Stimulated activated naive CD8-positive, alpha-beta T cell treated with anti-CD3 and anti-CD28 coated beads, Interleukin-15, Interleukin-2, amounts not matched to agents 100 U/mL and 50 U/mL, for 24 hours (primary cell): ENCODE measurements around the gene SPATA31C2.
"Not testable (repeated sequence)": the region's sequence is repeated elsewhere in the genome, so short reads cannot be mapped to it uniquely, and the experiment has no call there.

Experiments
- ATAC-seq: fragments of 150-1000 bp; cut with Tn5 transposase; one replicate; pipeline ENCODE4 v1.10.0; 2021
- DNase-seq: peaks from one replicate; pipeline ENCODE4 v3.0.0; 2021

The SPATA31C2 gene

DNA sequence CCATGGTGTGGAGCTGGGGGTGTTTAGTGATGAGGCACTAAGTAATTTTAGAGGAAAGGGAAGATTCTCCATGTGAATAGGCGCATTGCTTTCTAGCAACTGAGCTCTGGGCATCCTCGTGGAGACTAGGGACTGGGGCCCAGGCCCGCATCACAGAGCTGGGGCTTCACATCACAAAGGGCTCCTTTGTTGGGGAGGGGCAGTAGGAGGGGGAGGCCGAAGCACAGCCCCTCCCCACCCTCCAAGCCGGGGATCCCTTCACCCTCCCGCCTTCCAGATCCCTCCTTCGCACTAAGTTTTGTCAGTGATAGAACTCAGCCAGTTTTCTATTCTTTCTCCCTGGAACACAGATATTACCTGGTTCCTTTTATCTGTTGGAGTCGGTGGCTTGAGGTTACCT is at the start of gene SPATA31C2:
Gene SPATA31C2 (minus strand): TSS at position 101 of the 400 bp plus-strand sequence. CDS start 29 bp downstream, at position 72.
- not testable (repeated sequence) for DNase-seq, ATAC-seq

DNA sequence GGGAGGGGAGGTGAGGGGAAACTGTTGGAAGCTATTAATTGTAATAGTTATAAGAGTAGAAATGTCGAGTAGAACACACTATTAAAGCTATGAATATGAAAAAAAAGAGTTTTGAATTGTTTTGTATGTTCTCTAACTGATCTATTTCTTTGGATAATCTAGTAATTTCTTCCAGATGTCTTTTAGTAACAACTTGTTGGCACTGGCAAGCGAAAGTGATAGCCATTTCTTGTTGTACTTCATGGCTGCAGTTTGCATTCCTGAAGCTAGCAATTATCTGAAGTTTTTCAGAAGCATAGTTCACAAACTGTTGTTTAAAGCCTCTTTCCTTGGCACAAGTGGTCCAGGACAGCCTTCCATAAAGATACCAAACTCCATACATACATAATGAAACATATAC is 49.4 kb upstream of the SPATA31C2 start:
- no peak for DNase-seq

DNA sequence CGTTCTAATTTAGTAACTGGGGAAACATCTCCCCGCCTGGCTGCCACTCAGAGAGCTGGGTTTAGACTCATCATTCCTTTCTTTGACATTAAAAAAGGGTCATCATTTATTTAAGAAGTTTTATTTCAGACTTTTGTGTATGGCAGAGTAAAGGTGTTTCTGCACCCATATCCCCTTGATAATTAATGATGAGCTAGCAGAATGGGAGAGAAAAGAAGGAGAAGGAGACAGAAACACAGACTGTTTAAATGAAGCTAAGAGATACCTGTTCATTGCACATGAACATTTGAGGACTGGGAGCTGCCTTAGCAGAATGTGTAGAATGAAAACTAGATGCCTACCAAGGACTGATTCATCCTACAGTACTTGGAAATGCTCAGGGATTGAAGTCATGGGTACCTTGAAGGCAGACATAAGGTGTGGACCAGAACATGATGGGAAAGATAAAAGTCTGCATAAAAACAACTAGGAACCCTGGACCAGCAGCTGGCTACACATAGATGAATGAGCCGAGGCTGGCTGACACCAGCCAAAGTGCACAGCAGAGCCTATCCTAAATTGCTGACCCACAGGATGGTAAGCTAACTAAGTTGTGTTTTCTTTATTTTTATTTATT is 48.3 kb upstream of the SPATA31C2 start:
- DNase-seq, result no peak
- ATAC-seq, result no peak

More for the DNA sequence above, 49.4 kb upstream of the SPATA31C2 start:
- no peak for ATAC-seq

DNA sequence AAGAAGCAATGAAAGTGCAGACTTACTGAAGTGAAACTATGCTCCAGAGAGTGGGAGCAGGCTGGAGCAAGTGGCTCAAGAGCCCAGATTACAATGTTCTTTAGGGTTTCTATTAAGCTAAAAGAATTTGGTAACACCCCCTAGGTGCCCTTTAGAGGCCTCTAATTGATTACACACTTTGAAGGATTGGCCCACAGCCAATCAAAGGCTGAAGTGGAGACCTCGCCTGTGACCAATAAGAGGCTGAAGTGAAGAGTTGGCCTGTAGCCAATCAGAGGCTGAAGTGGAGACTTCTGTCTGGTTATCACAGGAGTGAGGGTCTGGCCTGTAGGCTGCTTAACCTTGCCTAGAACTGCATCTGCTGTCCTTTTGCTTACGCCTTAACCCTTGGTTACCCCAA is 46.7 kb upstream of the SPATA31C2 start:
- DNase-seq, result no peak
- ATAC-seq, result no peak

DNA sequence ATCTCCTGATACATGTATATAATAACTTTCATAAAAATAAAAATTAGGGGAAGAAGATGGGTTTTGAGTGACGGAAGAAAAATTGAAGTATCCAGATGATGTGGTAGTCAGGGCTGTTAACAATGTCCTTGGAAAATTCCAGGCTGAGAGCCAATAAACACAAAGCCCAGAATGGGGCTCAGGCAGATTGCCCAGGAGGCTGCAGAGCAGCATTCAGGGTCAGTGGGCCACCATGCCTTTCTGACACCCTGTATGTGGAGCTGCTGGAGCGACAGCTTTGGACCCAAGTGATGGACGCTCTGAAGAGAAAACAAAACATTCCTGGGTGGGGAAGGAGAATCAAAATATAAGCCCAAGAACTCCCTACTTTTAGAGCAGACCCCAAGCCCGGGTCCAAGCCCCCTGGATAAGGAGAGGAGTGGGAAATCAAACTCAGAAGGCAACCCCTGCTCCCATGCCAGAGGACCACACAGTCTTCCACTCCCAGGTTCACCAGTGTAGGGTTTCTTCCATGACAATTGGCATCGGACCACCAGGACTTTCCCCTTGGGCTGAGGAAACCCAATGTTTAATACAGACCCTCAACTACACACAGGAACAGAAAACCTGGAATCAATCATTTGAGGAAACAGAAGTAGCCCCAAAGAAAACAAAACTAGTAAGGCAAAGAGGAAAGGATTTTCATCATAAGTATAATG is 45.7 kb upstream of the SPATA31C2 start:
- ATAC-seq (no peak), DNase-seq (no peak)

DNA sequence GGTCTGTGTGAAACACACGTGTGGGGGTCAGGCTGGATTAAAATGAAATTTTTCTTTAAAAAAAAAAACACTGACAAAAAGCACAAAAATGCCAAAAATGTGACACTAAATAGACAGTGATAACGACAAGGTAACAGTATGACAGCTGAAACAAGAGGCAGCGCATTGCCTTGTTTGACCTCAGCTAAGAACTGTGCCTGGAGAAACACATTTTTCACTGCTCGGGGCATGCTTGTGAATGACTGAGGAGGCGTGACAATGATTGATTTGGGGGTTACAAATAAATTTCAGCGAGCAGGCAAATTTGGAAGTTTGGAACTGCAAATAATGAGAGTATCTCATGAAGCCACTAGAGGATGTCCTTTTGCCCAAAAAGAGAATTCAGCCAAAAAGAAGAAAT is 44.2 kb upstream of the SPATA31C2 start:
- DNase-seq, result no peak
- no peak for ATAC-seq

DNA sequence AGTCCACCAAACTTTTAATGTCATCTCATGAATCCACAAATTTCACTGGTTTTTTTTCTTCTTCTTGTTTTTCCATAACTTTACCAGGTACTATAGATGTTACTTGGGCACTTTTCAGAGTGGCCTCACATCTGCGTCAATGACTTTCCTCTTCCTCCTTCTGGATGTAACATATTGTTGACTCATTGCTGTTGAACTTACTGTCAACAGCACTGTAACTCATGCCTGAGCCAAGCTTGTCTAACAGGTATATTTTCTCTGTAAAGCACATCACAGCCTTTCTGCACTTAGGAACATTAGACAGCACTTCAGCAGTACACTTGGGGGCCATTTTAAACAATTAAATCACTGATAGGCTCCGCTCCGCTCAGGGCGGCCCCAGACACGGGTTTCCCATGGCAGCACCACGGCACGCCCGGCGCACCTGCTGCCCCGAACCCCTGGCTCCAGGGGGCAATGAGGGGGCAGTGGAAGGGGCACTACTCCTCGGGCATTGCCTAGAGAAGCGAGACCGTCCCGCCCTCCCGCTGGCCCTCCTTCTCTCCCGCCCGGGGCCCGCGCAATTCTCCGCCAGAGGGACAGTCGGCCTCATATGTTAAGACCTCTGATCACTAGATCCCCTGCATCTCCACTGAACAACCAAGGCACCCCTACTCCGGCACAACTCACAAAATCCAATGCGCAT is 41.9 kb upstream of the SPATA31C2 start:
- DNase-seq (no peak), ATAC-seq (no peak)

DNA sequence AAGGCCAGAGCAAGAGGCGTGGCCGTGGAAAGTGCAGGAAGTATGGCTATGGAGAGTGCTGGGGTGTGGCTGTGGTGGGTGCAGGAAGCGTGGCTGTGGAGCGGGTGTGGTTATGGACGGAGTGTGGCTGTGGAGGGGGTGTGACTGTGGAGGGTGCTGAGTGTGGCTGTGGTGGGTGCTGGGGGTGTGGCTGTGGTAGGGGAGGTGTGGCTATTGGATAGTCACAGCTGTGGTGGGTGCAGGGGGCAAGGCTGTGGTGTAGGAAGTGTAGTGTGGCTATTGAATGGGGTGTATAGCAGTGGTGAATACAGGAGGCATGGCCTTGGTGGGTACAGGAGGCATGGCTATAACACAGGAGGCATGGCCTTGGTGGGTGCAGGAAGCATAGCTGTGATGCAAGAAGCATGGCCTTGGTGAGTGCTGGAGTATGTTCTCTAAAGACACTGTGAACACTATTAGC is 40.8 kb upstream of the SPATA31C2 start:
- peak; percentile 65 for ATAC-seq
- peak; percentile 25 for DNase-seq

DNA sequence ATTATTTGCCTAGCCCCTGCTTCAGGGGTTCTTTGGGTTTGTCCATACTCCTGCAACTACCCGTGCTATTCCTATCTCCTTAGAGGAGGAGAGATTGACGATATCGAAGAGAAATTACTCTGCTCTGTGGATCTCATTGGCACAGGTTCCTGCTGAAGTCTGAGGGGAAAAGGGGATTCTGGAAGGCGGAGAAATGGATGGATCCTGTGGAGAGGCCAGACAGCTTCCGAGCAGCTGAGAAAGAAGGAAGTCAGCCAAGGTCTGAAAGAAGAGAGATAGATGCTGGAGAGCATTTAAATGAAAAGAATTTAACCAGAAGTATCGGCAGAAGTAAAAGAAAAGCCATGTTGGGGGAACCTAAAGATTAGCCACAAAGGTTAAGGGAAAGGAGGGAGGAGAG is 40.4 kb upstream of the SPATA31C2 start:
- no peak for ATAC-seq

DNA sequence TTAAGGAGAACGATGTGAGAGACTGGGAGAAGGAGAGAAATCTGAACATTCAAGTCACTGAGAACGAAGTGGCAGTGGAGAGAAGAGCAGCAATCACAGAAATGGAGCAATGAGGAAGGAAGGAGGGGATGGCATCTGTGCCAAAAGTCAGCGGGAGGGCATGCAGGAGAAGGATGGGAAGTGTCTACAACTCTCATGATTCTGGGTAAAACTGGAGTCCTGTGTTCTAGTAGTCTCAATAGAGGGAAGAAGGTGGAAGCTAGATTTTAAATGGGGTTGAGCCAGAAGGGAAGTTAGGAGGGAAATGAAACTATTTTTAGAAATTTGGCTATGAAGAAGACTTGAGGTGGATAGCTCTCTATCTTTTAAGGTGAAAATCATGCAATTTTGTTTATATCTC is 39.1 kb upstream of the SPATA31C2 start:
- ATAC-seq, result no peak
- no peak for DNase-seq

More for the DNA sequence above, 40.4 kb upstream of the SPATA31C2 start:
- DNase-seq, result no peak

DNA sequence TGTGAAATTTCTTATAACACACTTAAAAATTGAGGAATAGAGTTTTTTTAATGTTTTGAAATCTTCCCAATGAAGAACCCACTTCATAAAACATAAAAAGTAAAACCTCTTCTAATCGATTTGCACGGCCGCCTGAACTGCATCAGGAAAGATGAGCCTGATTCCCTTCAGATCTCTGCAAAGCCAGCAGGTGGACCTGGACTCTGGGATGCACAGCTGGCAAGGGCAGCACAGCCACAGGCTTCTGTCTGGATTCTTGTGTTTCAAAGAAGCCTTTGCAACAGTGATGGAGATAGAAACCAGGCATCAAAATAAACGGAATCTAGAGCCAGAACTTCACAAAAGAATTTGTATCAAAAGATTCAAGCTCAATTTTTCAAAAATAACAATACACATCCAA is 36.0 kb upstream of the SPATA31C2 start:
- DNase-seq (no peak), ATAC-seq (no peak)

DNA sequence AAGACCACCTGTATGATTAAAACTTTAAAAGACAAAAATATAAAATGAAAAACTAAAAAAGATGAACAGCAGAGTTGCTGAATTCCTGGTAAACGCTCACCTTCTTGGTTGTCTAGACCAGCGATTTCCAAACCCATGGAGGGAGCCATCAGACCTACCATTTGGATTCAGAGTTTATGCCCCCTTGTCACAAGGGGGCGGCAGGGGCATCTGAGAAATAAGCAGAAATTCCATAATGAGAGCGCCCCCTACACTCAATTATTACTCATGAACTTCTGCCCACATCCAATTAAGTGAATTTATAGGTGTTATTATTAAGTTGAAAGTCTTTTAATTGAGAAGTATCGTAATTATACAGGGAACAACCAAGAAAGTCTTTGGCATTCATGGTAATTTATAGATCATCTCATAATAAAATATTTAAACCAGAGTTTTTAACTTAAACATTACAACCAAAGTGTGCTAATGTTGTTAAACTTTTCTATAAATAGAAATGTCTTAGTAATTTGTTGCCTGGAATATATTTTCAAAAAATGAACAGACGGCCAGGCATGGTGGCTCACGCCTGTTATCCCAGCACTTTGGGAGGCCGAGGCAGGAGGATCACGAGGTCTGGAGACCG is 35.2 kb upstream of the SPATA31C2 start:
- ATAC-seq (no peak), DNase-seq (peak; percentile 59)

DNA sequence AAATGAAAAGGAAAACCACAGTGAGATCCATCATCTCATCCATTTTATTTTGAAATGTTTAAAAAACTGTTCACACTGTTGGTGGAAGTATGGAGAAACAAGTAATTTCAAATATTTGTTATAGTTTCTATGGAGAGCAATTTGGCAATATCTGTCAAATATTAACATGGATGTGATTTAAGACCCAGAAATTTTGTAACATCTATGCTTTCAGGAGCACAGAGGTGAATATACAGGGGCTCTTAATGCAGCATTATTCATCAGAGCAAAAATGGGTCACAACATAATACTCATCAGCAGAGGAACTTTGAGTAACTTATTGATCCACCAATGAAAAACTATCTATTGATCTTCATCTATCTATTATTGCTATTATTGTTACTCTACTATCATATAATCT is 31.4 kb upstream of the SPATA31C2 start:
- DNase-seq, result no peak
- ATAC-seq, result no peak

DNA sequence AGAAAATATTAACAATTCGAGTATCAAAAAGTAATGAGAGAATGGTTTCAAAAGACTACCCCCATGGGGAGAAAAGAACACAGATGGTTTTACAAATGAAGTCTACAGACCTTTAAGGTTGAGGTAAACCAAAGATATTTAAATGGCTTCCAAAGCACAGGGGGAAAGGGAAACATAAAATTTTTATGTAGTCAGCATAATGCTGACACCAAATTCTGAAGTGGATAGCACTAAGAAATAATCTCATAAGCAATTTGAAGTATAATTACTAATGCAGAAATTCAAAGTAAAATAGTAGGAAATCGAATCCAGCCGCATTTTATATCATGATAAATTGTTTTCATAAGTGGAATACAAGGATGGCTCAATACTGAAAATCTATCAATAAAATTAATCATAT is 30.3 kb upstream of the SPATA31C2 start:
- no peak for ATAC-seq

DNA sequence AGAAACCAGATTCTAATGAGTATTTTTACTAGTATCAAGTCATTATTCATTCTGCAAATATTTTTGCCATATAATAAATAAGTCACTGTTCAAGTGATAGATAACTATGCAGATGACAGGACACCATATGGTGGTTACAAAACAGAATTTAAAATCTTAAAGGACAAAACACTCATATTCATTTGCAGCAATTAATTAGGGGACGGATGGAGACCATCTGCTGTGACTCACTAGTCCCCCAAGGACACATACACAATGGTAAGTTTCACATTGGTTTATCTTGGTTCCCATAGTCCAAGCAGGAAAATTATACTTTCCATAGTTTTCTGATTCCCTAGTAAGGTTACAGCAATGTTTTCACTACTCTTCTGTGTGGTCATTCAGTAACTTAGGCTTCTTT is 28.4 kb upstream of the SPATA31C2 start:
- DNase-seq, result no peak
- ATAC-seq, result no peak

More for the DNA sequence above, 30.3 kb upstream of the SPATA31C2 start:
- no peak for DNase-seq

DNA sequence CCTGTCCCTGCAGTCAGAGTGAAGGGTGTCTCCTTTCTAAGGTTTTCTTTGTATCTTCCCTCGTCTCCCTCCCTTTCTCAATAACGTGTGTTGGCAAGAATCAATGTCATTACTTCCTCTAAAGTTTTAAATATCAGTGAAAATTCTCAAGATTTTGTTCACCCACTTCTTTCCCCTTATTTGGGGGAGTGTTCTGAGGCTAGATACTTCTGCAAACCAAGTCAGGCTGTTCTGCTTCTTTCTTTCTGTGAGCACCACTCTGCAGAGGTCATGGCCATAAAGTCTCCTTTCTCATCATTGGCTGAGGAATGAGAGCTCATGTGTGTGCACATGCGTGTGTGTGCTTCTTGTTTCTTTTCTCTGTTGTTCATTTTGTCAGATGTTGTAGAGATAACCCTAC is 26.6 kb upstream of the SPATA31C2 start:
- DNase-seq (no peak), ATAC-seq (no peak)

DNA sequence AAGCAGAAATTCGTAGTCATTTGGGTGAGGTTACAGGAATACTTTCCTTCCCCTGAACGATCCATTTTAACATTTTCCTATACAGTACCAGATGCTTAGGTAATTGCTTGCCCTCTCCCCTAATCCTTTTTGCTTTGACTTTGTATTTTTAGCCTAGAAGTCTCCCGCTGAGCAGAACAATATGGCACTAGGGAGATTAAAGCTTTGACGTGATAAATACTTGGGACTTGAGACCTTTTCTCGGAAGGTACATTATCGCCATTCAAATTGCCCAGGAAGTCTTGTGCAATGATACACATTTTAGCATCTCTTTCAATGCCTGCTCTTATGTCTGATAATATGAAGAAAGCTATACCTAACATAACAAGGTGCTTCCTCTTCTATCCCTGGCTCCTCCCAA is 22.9 kb upstream of the SPATA31C2 start:
- no peak for ATAC-seq
- no peak for DNase-seq

DNA sequence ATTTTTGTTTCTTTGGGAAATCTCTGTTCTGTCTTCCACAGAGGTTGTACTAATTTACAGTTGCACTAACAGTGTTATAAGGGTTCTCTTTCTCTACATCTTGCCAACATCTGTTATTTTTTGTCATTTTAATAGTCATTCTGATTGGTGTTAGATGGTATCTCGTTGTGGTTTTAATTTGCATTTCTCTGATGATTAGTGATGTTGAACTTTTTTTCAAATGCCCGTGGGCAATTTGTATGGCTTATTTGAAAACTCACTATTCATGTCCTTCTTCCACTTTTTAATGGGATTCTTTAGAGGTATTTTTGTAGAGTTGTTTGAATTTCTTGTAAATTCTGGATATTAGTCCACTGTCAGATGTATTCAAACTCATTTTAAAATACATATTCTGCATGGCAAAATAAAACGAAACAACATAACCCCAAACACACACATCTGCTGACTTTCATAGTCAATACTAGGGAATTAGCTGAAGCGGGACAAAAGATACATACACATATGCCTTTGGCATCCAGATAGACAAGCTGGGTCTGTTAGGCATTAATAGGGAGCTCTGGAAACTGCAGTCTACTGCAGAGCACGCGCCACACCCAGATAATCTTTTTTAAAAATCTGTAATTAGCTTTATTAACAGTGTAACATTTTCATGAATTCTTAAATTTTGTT is 5.8 kb upstream of the SPATA31C2 start:
- ATAC-seq (no peak), DNase-seq (no peak)

DNA sequence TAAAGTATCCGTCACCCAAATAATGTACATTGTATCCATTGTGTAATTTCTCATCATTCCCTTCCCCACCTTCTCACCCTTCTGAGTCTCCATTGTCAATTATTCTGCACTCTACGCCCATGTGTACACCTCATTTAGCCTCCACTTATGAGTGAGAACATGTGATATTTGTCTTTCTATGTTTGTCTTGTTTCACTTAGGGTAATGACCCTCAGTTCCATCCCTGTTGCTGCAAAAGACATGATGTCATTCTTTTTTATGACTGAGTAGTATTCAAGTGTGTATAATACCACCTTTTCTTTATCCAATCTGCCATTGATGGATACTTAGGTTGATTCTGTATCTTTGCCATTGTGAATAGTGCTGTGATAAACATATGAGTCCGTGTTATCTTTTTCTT is 4.9 kb upstream of the SPATA31C2 start:
- DNase-seq (no peak), ATAC-seq (no peak)

DNA sequence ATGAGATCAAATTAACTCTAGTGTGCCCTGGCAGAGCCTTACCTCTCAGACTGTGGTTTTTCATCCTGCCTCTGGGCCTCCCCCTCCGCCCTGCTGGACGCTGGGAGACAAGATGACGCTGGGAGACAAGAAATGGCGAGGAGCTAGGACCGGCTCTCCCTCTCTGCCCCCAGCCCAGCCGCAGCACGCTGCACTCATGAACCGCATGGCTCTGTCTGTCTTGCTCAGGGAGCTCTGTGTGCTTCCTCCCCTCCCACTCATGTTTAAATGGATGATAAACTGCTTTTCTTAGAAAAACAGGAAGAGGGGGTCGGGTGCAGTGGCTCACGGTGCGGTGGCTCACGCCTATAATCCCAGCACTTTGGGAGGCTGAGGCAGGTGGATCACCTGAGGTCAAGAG is 4.7 kb downstream of the SPATA31C2 start:
- peak; percentile 5 for DNase-seq
- not testable (repeated sequence) for ATAC-seq

DNA sequence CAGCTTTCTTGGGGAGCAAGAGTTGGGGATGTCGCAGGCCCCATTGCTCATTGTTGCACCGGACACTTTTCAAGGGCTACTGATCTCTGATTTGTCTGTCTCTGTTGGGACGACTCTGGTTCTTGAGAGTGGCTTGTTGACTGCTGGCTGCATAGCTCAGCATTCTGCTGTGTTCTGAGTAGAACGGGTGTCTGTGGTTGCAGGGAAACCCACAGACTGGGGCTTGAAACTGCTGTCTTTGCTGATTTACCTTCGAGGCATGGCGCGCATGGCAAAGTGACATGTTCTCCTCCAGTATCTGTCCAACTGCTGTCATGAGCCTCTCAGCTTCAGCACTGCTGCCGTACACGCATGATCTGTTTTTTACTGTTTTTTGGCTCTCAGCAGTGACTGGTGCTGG is 8.7 kb downstream of the SPATA31C2 start:
- not testable (repeated sequence) for DNase-seq, ATAC-seq

DNA sequence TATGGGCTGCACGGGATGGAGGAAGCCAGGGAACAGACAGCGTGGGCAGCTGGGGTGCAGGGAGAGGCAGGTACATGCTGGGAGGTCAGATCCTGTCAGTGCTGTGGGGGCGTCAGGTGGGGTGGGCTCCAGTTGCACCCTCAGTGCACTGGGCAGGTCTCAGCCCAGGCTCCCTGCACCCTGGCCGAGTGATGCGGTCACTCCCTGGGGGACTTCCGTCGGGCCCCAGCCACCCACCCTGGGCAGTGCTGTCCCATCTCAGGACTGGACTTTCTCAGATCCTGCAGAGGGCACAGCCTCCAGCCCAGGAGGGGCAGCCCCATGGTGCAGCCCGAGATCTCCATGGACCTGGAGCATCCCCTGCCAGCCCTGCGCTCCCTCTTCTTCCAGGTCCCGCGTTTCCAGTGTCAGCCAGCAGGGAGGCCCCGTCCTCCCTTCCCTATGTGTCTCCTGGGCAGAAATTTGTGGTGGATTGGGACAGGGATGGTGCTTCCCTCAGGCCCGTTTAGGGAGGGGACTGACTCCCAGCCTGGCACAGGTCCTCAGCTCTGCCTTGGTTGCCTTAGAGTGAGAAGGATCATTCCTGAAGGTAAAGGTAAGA is 10.5 kb downstream of the SPATA31C2 start:
- DNase-seq, ATAC-seq: not testable (repeated sequence)
